Mononuclear cell (primary cell): ENCODE measurements around the gene TPI1. TPM values are rescaled to one million over a fixed set of nuclear protein-coding genes. Genes with fewer than 3 reads are reported as not detected.

Experiments used
- total RNA-seq: library from RNA; depleted of rRNA; stranded (reverse); fragments of >200 nt; gene quantifications from one replicate; pipeline ENCODE4 v1.2.3, GENCODE V29; 2012

The TPI1 gene
- total RNA-seq, 1 donor: 202 TPM

Other genes with a start within 250 kb of the TPI1 start
- 4.1 TPM for gene LPAR5, start 231.6 kb upstream of the TPI1 start, total RNA-seq
- gene ACRBP, start 220.1 kb upstream of the TPI1 start, total RNA-seq: 24.1 TPM
- gene ING4, start 204.4 kb upstream of the TPI1 start, total RNA-seq: 31.3 TPM
- 23.2 TPM for gene ZNF384, start 178.2 kb upstream of the TPI1 start, total RNA-seq
- not detected for gene PIANP, start 166.7 kb upstream of the TPI1 start, total RNA-seq
- 9.3 TPM for gene COPS7A, start 143.5 kb upstream of the TPI1 start, total RNA-seq
- 63.2 TPM for gene MLF2, start 114.4 kb upstream of the TPI1 start, total RNA-seq
- 1.9 TPM for gene PTMS, start 101.2 kb upstream of the TPI1 start, total RNA-seq
- 0.31 TPM for gene LAG3, start 95.0 kb upstream of the TPI1 start, total RNA-seq
- gene CD4, start 78.0 kb upstream of the TPI1 start, total RNA-seq: 94.3 TPM
- 4.2 TPM for gene GPR162, start 45.7 kb upstream of the TPI1 start, total RNA-seq
- 2.6 TPM for gene P3H3, start 39.1 kb upstream of the TPI1 start, total RNA-seq
- gene GNB3, start 26.6 kb upstream of the TPI1 start, total RNA-seq: 0.21 TPM
- gene CDCA3, start 16.2 kb upstream of the TPI1 start, total RNA-seq: 0.10 TPM
- gene USP5, start 15.4 kb upstream of the TPI1 start, total RNA-seq: 16.4 TPM
- gene SPSB2, start 5.8 kb downstream of the TPI1 start, total RNA-seq: 1.6 TPM
- 4.3 TPM for gene LRRC23, start 37.3 kb downstream of the TPI1 start, total RNA-seq
- gene ENO2, start 47.0 kb downstream of the TPI1 start, total RNA-seq: 11.4 TPM
- 4.6 TPM for gene ATN1, start 60.4 kb downstream of the TPI1 start, total RNA-seq
- gene RNU7-1, start 76.3 kb downstream of the TPI1 start, total RNA-seq: not detected
- gene C12orf57, start 76.5 kb downstream of the TPI1 start, total RNA-seq: 274 TPM
- 99.9 TPM for gene PTPN6, start 83.8 kb downstream of the TPI1 start, total RNA-seq
- gene PHB2, start 103.1 kb downstream of the TPI1 start, total RNA-seq: 131 TPM
- gene EMG1, start 103.4 kb downstream of the TPI1 start, total RNA-seq: 30.6 TPM
- 11.0 TPM for gene LPCAT3, start 150.9 kb downstream of the TPI1 start, total RNA-seq
- 0.84 TPM for gene C1S, start 193.2 kb downstream of the TPI1 start, total RNA-seq
- gene C1R, start 224.9 kb downstream of the TPI1 start, total RNA-seq: 1.4 TPM
- gene C1RL, start 241.7 kb downstream of the TPI1 start, total RNA-seq: 10.6 TPM